ENCODE data around the gene CORO1C. TPM values are rescaled to one million over a fixed set of nuclear protein-coding genes. Genes with fewer than 3 reads are reported as not detected.
A peak's percentile ranks its signal among the peaks of the same experiment; 100 is the strongest.
"Not testable (repeated sequence)": the region's sequence is repeated elsewhere in the genome, so short reads cannot be mapped to it uniquely, and the experiment has no call there.

CORO1C gene
- total RNA-seq, 1 experiment from 2014 or later, result 47.3 TPM

DNA sequence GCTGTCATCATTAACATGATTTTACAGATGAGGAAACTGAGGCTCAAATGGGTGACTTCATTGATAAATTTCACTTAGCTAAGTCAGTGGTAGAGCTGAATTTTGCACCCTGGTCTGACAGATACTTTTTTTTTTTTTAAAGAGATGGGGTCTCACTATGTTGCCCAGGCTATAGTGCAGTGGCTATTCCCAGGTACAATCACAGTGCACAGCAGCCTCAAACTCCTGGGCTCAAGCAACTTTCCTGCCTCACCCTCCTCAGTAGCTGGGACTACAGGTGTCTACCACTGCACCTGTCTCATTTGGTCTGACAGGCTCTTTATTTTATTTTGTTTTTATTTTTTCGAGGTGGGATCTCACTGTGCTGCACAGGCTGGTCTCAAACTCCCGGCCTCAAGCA lies 24.2 kb upstream of the CORO1C start:
- DNase-seq (ENCODE audit: extremely low read depth, low read depth), result no peak

DNA sequence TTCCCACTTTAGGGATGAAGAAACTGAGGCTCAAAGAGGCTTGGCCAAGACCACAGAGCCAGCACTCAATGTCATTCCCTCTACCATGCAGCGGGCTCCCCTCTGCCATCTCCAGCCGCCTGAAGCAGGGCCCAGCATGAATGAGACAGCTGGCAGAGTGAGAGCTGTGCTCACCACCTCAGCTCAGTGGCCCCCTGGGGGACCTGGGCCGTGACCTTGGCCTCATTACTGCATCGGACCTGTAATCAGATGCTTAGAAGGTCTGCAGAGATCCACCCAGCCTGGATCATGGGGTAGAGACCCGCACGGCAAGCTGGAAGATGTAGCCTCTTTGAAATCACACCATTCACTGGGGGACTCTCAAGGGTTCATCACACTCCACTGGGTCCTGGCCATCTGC lies 22.7 kb upstream of the CORO1C start:
- no peak for DNase-seq (ENCODE audit: extremely low read depth, low read depth)

- DNase-seq (ENCODE audit: extremely low read depth, low read depth), result no peak
Observed at GRCh38 chr12:108752387-108752786, 21.1 kb upstream of the CORO1C start.

DNA sequence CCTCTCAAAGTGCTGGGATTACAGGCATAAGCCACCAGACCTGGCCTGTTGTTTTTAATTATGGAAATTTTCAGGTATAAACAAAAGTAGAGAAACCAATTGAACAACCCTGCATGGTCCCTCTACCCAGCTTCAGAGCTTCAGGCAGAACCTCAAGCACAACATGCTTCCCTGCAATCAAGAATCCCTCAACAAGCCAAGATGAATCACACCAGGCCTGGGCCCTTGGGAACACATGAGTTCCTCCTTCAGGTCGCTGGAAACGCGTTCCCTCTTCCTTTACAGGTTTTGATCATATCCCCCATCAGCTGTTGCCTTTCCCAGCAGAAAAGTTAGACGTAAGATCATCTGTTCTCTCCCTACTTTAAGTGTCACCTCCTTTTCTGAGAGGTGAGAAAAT lies 20.5 kb upstream of the CORO1C start:
- no peak for DNase-seq (ENCODE audit: extremely low read depth, low read depth)

GRCh38 chr12:108751003-108751402 lies 19.7 kb upstream of the CORO1C start:
- DNase-seq (ENCODE audit: extremely low read depth, low read depth), result not testable (repeated sequence)

GRCh38 chr12:108750526-108750925 lies 19.2 kb upstream of the CORO1C start:
- DNase-seq (ENCODE audit: extremely low read depth, low read depth), result no peak

GRCh38 chr12:108747563-108747962 lies 16.2 kb upstream of the CORO1C start:
- no peak for DNase-seq (ENCODE audit: extremely low read depth, low read depth)

DNA sequence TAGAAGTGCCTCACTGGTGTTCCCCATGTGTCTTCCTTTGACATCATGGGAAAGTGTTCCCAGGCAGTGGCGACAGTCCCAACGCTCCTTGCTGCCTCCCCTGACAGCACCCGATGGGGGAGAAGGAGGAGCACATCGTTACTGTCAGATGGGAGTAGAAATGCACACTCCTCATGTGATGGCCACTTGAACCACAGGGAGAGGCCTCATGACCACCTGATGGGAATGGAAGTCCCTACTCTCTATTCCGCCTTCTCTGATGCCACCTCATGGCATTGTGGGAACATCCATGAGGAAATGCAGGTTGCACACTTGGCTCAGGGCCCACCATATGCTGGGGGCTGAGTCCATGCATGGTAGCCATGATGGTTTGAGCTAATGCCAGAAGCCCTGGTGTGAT lies 14.3 kb upstream of the CORO1C start:
- DNase-seq (ENCODE audit: extremely low read depth, low read depth), result no peak

DNA sequence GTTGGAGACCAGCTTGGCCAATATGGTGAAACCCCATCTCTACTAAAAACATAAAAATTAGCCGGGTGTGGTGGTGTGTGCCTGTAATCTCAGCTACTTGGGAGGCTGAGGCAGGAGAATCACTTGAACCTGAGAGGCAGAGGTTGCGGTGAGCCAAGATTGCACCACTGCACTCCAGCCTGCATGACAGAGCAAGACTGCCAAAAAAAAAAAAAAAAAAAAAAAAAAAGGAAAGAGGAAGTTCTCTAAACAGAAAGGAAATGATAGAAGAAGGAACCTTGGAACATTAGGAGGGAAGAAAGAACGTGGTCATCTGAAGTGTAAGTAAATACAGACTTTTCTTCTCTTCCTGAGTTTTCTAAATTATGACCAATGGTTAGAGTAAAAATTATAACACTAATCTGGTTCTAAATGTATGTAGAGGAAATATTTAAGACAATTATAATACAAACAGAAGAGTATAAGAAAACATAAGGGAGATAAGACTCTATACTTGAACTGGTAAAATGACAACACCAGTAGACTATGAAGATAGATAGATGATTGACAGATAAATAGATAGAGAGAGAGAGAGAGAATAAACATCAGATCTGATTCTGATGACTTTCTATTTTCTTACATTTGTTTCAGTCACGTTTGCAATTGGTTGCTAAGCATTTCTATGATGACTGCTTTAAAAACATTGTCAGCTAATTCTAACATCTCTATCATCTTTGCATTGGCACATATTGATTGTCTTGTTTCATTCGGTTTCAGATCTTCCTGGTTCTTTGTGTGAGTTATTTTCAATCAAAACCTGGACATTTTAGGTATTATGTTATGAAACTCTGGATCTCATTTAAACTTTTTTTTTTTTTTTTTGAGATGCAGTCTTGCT lies 12.9 kb upstream of the CORO1C start:
- no peak for DNase-seq (ENCODE audit: extremely low read depth, low read depth)

GRCh38 chr12:108738170-108738569 lies 6.9 kb upstream of the CORO1C start:
- DNase-seq (ENCODE audit: extremely low read depth, low read depth), result no peak

DNA sequence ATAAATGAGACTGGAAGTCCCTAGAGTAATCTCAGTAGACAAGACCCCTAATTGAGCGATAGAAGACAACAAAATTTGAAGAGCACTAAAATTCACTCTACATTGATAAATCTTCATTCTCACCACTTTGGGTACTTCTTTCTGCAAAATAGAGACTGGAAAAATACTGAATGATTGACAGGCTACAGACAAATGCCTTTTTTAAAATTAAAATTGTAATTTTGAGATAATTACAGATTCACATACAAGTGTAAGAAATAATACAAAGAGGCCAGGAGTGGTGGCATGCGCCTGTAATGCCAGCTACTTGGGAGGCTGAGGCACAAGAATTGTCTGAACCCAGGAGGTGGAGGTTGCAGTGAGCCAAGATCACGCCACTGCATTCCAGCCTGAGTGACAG lies 4.5 kb upstream of the CORO1C start:
- DNase-seq (ENCODE audit: extremely low read depth, low read depth), result no peak

GRCh38 chr12:108734200-108734906 lies 3.0 kb upstream of the CORO1C start:
- DNase-seq (ENCODE audit: extremely low read depth, low read depth), result peak; percentile 52

DNA sequence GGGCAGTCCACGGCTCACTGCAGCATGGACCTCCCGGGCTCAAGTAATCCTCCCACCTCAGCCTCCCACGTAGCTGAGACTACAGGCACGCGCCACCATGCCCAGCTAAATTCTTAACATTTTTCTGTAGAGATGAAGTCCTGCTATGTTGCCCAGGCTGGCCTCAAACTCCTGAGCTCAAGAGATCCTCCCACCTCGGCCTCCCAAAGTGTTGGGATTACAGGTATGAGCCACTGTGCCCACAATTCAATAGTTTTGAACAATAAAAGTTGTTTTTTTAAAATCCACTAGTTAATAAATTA lies 1.9 kb upstream of the CORO1C start:
- not testable (repeated sequence) for DNase-seq (ENCODE audit: extremely low read depth, low read depth)

- no peak for DNase-seq (ENCODE audit: extremely low read depth, low read depth)
Observed at GRCh38 chr12:108732489-108733229, 1.3 kb upstream of the CORO1C start.

DNA sequence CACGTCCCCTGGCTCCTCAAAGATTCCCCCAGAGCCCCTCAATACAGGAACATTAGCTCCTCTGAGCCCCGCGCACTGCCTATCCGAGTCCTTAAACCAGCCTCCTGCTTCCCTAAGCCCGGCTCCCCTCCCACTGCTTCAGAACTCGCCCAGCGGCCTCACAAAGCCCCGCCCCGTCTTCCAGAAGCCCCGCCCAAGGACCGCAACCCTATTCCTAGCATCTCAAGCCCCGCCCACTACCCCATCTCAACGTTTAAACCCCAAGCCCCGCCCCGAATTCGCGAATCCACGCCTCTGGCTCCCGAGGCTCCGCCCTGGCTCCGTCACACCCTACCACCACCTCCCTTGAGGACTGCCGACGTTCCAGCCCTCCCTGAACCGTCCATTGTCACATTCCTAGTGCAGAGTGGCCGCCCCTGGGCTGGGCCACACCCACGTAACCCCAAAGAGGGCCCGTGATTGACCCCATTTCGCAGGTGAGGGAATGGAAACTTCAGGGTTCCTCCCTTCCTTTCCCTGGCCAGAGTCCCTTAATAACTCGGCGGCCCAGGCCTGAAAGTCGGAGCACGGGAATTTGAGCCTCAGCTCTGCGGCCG lies 646 bp upstream of the CORO1C start:
- DNase-seq (ENCODE audit: extremely low read depth, low read depth), result peak; percentile 99

GRCh38 chr12:108730365-108731104 lies 783 bp downstream of the CORO1C start:
- DNase-seq (ENCODE audit: extremely low read depth, low read depth), result peak; percentile 24

DNA sequence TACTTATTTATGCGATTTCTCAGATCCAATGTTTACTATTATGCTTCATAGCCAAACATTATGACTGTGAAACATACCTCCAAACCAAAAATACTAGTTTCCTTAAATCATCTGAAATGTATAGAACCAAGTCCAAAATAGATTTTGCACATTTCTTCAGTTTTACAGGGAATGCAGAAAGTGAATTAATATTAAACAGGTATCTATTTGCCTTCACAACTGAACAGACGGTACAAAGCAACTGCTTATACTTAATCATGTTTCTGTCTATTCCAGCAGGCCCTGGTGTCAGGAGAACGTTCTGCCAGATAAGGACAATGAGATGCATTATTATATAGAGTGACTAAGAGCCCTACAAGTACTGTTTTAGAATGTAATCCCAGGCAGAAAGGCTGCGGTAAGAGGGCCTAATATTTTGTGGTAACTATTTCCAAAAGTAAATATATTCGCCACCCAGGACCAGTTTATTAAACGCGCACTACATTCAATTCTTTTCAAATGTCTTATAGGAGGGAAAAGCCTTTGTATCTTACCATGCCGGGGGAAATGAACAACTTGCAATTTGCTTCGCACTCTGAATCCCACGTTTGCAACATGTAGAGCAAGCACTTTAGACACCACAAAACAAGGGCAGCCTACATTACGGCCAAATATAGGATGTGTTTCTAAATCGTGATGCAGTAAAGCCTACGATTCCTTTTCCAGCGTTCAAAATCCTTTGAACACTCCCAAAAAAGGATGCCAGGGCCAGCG lies 1.5 kb downstream of the CORO1C start:
- DNase-seq (ENCODE audit: extremely low read depth, low read depth), result no peak

GRCh38 chr12:108728820-108729611 lies 2.3 kb downstream of the CORO1C start:
- DNase-seq (ENCODE audit: extremely low read depth, low read depth), result no peak

Measured in NCI-H460 (cell line).